K562 (cell line): ENCODE results near the gene LAMTOR4. TPM values are rescaled to one million over a fixed set of nuclear protein-coding genes. Genes with fewer than 3 reads are reported as not detected.

Experiments
- CBFA2T2 ChIP-seq: fragments of 450-650 bp; conservative IDR thresholded peaks from 2 replicates; pipeline ENCODE4 v1.6.1; 2017; ENCODE audit warnings: mild to moderate bottlenecking
- CBX1 ChIP-seq: sonication (generic); IDR thresholded peaks from 2 replicates; pipeline ENCODE4 v1.6.1; 2016; ENCODE audit warnings: antibody characterized with exemption, low read depth, mild to moderate bottlenecking
- CTCFL ChIP-seq: IDR thresholded peaks from 2 replicates; pipeline ENCODE4 v1.6.1; 2011; ENCODE audit warnings: borderline replicate concordance, low read depth, mild to moderate bottlenecking, moderate library complexity, low read length; ENCODE audit not compliant: insufficient read depth, poor library complexity, severe bottlenecking
- HMGXB4 ChIP-seq: sonication (generic); formaldehyde crosslinking; IDR thresholded peaks from 2 replicates; pipeline ENCODE4 v1.8.1; 2023; ENCODE audit warnings: mild to moderate bottlenecking, missing genetic modification reagents
- MITF ChIP-seq: IDR thresholded peaks from 2 replicates; pipeline ENCODE4 v1.6.1; 2014; ENCODE audit warnings: antibody characterized with exemption
- NCOA4 ChIP-seq: fragments of 450-650 bp; IDR thresholded peaks from 2 replicates; pipeline ENCODE4 v1.6.1; 2018; ENCODE audit warnings: mild to moderate bottlenecking; ENCODE audit not compliant: partially characterized antibody
- NFYB ChIP-seq: IDR thresholded peaks from 2 replicates; pipeline ENCODE4 v1.6.1; 2011; ENCODE audit warnings: mild to moderate bottlenecking, moderate library complexity; ENCODE audit not compliant: insufficient read length; ENCODE audit errors: extremely low read depth
- PHB2 ChIP-seq: fragments of 450-650 bp; IDR thresholded peaks from 2 replicates; pipeline ENCODE4 v1.6.1; 2017; ENCODE audit warnings: low read depth
- PURB ChIP-seq: sonication (generic); formaldehyde crosslinking; IDR thresholded peaks from 2 replicates; pipeline ENCODE4 v1.9.0; 2021; ENCODE audit warnings: low read depth, mild to moderate bottlenecking, missing genetic modification reagents
- SAFB ChIP-seq: fragments of 200-400 bp; formaldehyde crosslinking; IDR thresholded peaks from 2 replicates; pipeline ENCODE4 v1.6.1; 2017; ENCODE audit warnings: low read depth, low read length, borderline replicate concordance
- SMAD3 ChIP-seq: fragments of 450-650 bp; formaldehyde crosslinking; conservative IDR thresholded peaks from 2 replicates; pipeline ENCODE4 v1.4.0; 2020; ENCODE audit warnings: mild to moderate bottlenecking
- USF2 ChIP-seq: sonication (generic); formaldehyde crosslinking; IDR thresholded peaks from 2 replicates; pipeline ENCODE4 v1.5.0; 2020; ENCODE audit warnings: missing genetic modification reagents
- ZC3H8 ChIP-seq: fragments of 450-650 bp; IDR thresholded peaks from 2 replicates; pipeline ENCODE4 v1.6.1; 2017
- ZHX1 ChIP-seq: fragments of 150-350 bp; conservative IDR thresholded peaks from 2 replicates; pipeline ENCODE4 v1.6.1; 2014; ENCODE audit warnings: low read length
- ZNF133 ChIP-seq: fragments of 250-450 bp; sonication (Bioruptor Pico); IDR thresholded peaks from 2 replicates; pipeline ENCODE4 v1.4.0; 2020; ENCODE audit warnings: mild to moderate bottlenecking
- ZNF197 ChIP-seq: fragments of 200-800 bp; sonication (Bioruptor generic); IDR thresholded peaks from 2 replicates; pipeline ENCODE4 v1.6.1; 2016; ENCODE audit warnings: low read depth, missing genetic modification characterization, missing compliant biosample characterization
- ZNF583 ChIP-seq: fragments of 250-450 bp; sonication (Bioruptor Pico); IDR thresholded peaks from 2 replicates; pipeline ENCODE4 v1.4.0; 2020
- ZNF830 ChIP-seq: fragments of 250-450 bp; sonication (Bioruptor Pico); IDR thresholded peaks from 2 replicates; pipeline ENCODE4 v1.5.0; 2021; ENCODE audit warnings: mild to moderate bottlenecking
- ZSCAN29 ChIP-seq: fragments of 450-650 bp; IDR thresholded peaks from 2 replicates; pipeline ENCODE4 v1.6.1; 2017
- polyA plus RNA-seq, 8 experiments: library from polyadenylated mRNA; depleted of rRNA in 4 of 8; stranded (reverse) in 5 of 8; unstranded in 3 of 8; fragments of >200 nt; fragmentation: Nextera tagmentation in 2 of 8; fragmentation: Illumina TruSeq in 1 of 8; extraction: Ambion mirVana in 2 of 8; extraction: Trizol in 1 of 8; gene quantifications; 2 replicates each; pipeline versions ENCODE4 v1.2.1 to v1.2.3, GENCODE V29; 2011 to 2014; ENCODE audit warnings: inconsistent platforms in 1 of 8, missing spikeins in 1 of 8
- total RNA-seq, 7 experiments: library from RNA; depleted of rRNA in 6 of 7; stranded (reverse); fragments of >200 nt in 6 of 7; fragmentation: Illumina TruSeq in 2 of 7; extraction: Trizol in 2 of 7; gene quantifications; 2 replicates each; pipeline versions ENCODE4 v1.2.1 to v1.2.3, GENCODE V29; 2011 to 2021; ENCODE audit warnings: low replicate concordance in 1 of 7

Gene LAMTOR4
- total and polyA plus RNA-seq, 9 of the 15 experiments (the other 6 are each of a cell fraction or from before 2014, with no cell fraction given), result 79.6 to 314 (median 195) TPM

- TF ChIP-seq PHB2 (no peak), ZNF133 (CRISPR knock-in tag) (no peak), SAFB (no peak), ZSCAN29 (no peak), ZNF197 (CRISPR knock-in tag) (no peak), CTCFL (no peak), ZHX1 (no peak), MITF (no peak), ZNF830 (CRISPR knock-in tag) (no peak), ZNF583 (CRISPR knock-in tag) (no peak), NCOA4 (peak; percentile 49), HMGXB4 (no peak), CBFA2T2 (no peak), CBX1 (no peak), SMAD3 (CRISPR knock-in tag) (no peak), ZC3H8 (no peak), PURB (no peak), USF2 (no peak), NFYB (no peak)
These were observed 28.6 kb upstream of the LAMTOR4 start (continued) for GRCh38 chr7:100119970-100120732.
